ENCODE data around the gene ESRRB. TPM values are rescaled to one million over a fixed set of nuclear protein-coding genes. Genes with fewer than 3 reads are reported as not detected.

ESRRB gene
- total RNA-seq, 3 donors from 2014 or later (not counting 1 experiment from before 2014, with no cell fraction given), result 0.45 to 1.3 TPM; not detected in 1

- intact Hi-C loops (cut with micrococcal nuclease), result no loop called here
- no peak for TF ChIP-seq CTCF (IDR thresholded peaks at IDR 0.05)
Observed at GRCh38 chr14:76337635-76338545, 38.0 kb upstream of the ESRRB start.

GRCh38 chr14:76339728-76340615 is 36.0 kb upstream of the ESRRB start:
- TF ChIP-seq CTCF (IDR thresholded peaks at IDR 0.05), result no peak
- no peak for DNase-seq
- intact Hi-C loops (cut with micrococcal nuclease), result no loop called here
- H3K27ac ChIP-seq (ENCODE audit: low read length), result no peak overlapping the region
- Mint-ChIP-seq H3K4me3 (no peak overlapping the region), H3K27me3 (ENCODE audit: low read depth in 2 of 2) (peaks cover 15 to 30% of the 10 kb centered on the region in 2 donors), H3K4me1 (no peaks in the 10 kb centered on the region), H3K9me3 (no peaks in the 10 kb centered on the region), H3K27ac (no peak overlapping the region), H3K36me3 (no peaks in the 10 kb centered on the region)
- ATAC-seq, result no peak
- H3K27me3 ChIP-seq (ENCODE audit: control insufficient read depth, insufficient read depth, low read length), result no peaks in the 10 kb centered on the region
- H3K36me3 ChIP-seq (ENCODE audit: control insufficient read depth, insufficient read depth, low read length), result no peaks in the 10 kb centered on the region
- H3K4me3 ChIP-seq (ENCODE audit: low read length), result no peak overlapping the region
- WGBS (ENCODE audit: insufficient coverage), result 80% methylated on average over 15 of the region's 24 CpGs
- H3K9me3 ChIP-seq (ENCODE audit: control insufficient read depth, insufficient read depth, low read length), result no peaks in the 10 kb centered on the region
- H3K4me1 ChIP-seq (ENCODE audit: control insufficient read depth, insufficient read depth, low read length), result no peaks in the 10 kb centered on the region

More at GRCh38 chr14:76337635-76338545, 38.0 kb upstream of the ESRRB start:
- ATAC-seq (no peak), DNase-seq (no peak)
- no peaks in the 10 kb centered on the region for H3K4me1 ChIP-seq (ENCODE audit: control insufficient read depth, insufficient read depth, low read length)
- H3K4me3 Mint-ChIP-seq, result no peak overlapping the region
- H3K9me3 ChIP-seq (ENCODE audit: control insufficient read depth, insufficient read depth, low read length), result no peaks in the 10 kb centered on the region
- no peaks in the 10 kb centered on the region for H3K27me3 ChIP-seq (ENCODE audit: control insufficient read depth, insufficient read depth, low read length)
- H3K4me3 ChIP-seq (ENCODE audit: low read length), result no peak overlapping the region
- no peaks in the 10 kb centered on the region for H3K36me3 ChIP-seq (ENCODE audit: control insufficient read depth, insufficient read depth, low read length)
- H3K27ac ChIP-seq (ENCODE audit: low read length), result no peak overlapping the region
- no peaks in the 10 kb centered on the region for H3K9me3 Mint-ChIP-seq
- H3K36me3 Mint-ChIP-seq, result no peaks in the 10 kb centered on the region
- WGBS (ENCODE audit: insufficient coverage), result 60% methylated on average over 16 of the region's 16 CpGs
- H3K27me3 Mint-ChIP-seq (ENCODE audit: low read depth in 2 of 2), result peaks cover 11 to 23% of the 10 kb centered on the region in 2 donors
- no peaks in the 10 kb centered on the region for H3K4me1 Mint-ChIP-seq
- no peak overlapping the region for H3K27ac Mint-ChIP-seq

- Mint-ChIP-seq H3K4me3 (no peak overlapping the region), H3K9me3 (no peaks in the 10 kb centered on the region), H3K27ac (no peak overlapping the region), H3K4me1 (no peaks in the 10 kb centered on the region), H3K36me3 (no peaks in the 10 kb centered on the region), H3K27me3 (ENCODE audit: low read depth in 2 of 2) (peaks cover 12 to 22% of the 10 kb centered on the region in 2 donors)
- DNase-seq, result no peak
- Histone ChIP-seq H3K4me3 (ENCODE audit: low read length) (no peak overlapping the region), H3K4me1 (ENCODE audit: control insufficient read depth, insufficient read depth, low read length) (no peaks in the 10 kb centered on the region), H3K27ac (ENCODE audit: low read length) (no peak overlapping the region), H3K9me3 (ENCODE audit: control insufficient read depth, insufficient read depth, low read length) (no peaks in the 10 kb centered on the region), H3K36me3 (ENCODE audit: control insufficient read depth, insufficient read depth, low read length) (no peaks in the 10 kb centered on the region), H3K27me3 (ENCODE audit: control insufficient read depth, insufficient read depth, low read length) (no peaks in the 10 kb centered on the region)
- 62% methylated on average over 4 of the region's 4 CpGs for WGBS (ENCODE audit: insufficient coverage)
- ATAC-seq, result no peak
- TF ChIP-seq CTCF (IDR thresholded peaks at IDR 0.05), result no peak
- intact Hi-C loops (cut with micrococcal nuclease), result no loop called here
Observed at GRCh38 chr14:76343386-76343785, 32.6 kb upstream of the ESRRB start.

Measured in natural killer cell (primary cell).